Ovary (tissue), 3 donors: ENCODE data around the gene IL10RA.

Experiments used
- CTCF ChIP-seq, 3 donors: fragments of 450-650 bp in 2 of 3; fragments of 200-600 bp in 1 of 3; IDR thresholded peaks; one replicate each; pipeline versions ENCODE4 v1.5.1 to v1.8.0; 2016 to 2022; ENCODE audit warnings: antibody characterized with exemption in 3 of 3, mild to moderate bottlenecking in 1 of 3
- EP300 ChIP-seq: sonication (generic); formaldehyde crosslinking; IDR thresholded peaks from one replicate; pipeline ENCODE4 v1.6.1; 2017; ENCODE audit warnings: antibody characterized with exemption
- POLR2A ChIP-seq: fragments of 450-650 bp; IDR thresholded peaks from one replicate; pipeline ENCODE4 v1.6.1; 2017; ENCODE audit warnings: antibody characterized with exemption, mild to moderate bottlenecking, moderate library complexity
- donor health status: DM: no; HTN: no; CAD: no.

DNA sequence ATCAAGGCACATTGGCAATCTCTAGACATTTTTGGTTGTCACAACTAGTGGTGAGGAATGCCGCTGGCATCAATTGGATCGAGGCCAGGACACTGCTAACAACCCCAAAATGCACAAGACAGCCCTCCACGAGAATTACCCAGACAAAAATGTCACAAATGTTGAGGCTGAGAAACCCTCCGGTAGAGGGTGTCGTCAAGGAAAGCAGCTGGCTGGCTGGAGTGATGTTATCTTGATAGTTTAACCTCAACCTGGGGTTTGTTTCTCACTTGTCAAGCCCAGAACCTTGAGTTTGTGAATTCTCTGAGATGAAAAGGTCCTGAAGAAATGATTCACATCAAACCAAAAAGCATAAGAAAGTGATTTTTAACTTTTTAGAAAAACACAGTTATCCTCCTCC, 35.9 kb upstream of the IL10RA start:
- TF ChIP-seq CTCF (IDR thresholded peaks at IDR 0.05), result no peak
- no peak for TF ChIP-seq EP300
- TF ChIP-seq POLR2A, result no peak
